K562 (cell line): ENCODE results near the gene MAN2B1. TPM values are rescaled to one million over a fixed set of nuclear protein-coding genes. Genes with fewer than 3 reads are reported as not detected.

Experiments
- DDX20 ChIP-seq: fragments of 450-650 bp; IDR thresholded peaks from 2 replicates; pipeline ENCODE4 v1.6.1; 2016; ENCODE audit warnings: missing genetic modification characterization, low read depth, mild to moderate bottlenecking, missing compliant biosample characterization, moderate library complexity
- SP2 ChIP-seq: IDR thresholded peaks from 2 replicates; pipeline ENCODE4 v1.6.1; 2011; ENCODE audit warnings: mild to moderate bottlenecking, low read depth, low read length, moderate library complexity; ENCODE audit not compliant: poor library complexity, severe bottlenecking; ENCODE audit errors: extremely low read depth
- polyA plus RNA-seq, 8 experiments: library from polyadenylated mRNA; depleted of rRNA in 4 of 8; stranded (reverse) in 5 of 8; unstranded in 3 of 8; fragments of >200 nt; fragmentation: Nextera tagmentation in 2 of 8; fragmentation: Illumina TruSeq in 1 of 8; extraction: Ambion mirVana in 2 of 8; extraction: Trizol in 1 of 8; gene quantifications; 2 replicates each; pipeline versions ENCODE4 v1.2.1 to v1.2.3, GENCODE V29; 2011 to 2014; ENCODE audit warnings: inconsistent platforms in 1 of 8, missing spikeins in 1 of 8
- total RNA-seq, 7 experiments: library from RNA; depleted of rRNA in 6 of 7; stranded (reverse); fragments of >200 nt in 6 of 7; fragmentation: Illumina TruSeq in 2 of 7; extraction: Trizol in 2 of 7; gene quantifications; 2 replicates each; pipeline versions ENCODE4 v1.2.1 to v1.2.3, GENCODE V29; 2011 to 2021; ENCODE audit warnings: low replicate concordance in 1 of 7
- TF ChIP-seq, protein P1 (sequence below): fragments of 250-450 bp; sonication (Bioruptor Pico); IDR thresholded peaks from 2 replicates; pipeline ENCODE4 v1.4.0; 2020
- TF ChIP-seq, protein P2 (sequence below): fragments of 450-650 bp; IDR thresholded peaks from 2 replicates; pipeline ENCODE4 v1.6.1; 2017; ENCODE audit warnings: mild to moderate bottlenecking, moderate library complexity
- TF ChIP-seq, protein P3 (sequence below): IDR thresholded peaks from 3 replicates; pipeline ENCODE4 v1.6.1; 2011; ENCODE audit warnings: borderline replicate concordance, mild to moderate bottlenecking; ENCODE audit not compliant: insufficient read length, insufficient read depth
- TF ChIP-seq, protein P4 (sequence below): fragments of 250-450 bp; sonication (Bioruptor Pico); IDR thresholded peaks from 2 replicates; pipeline ENCODE4 v1.4.0; 2020

MAN2B1 gene
- total and polyA plus RNA-seq, 9 of the 15 experiments (the other 6 are each of a cell fraction or from before 2014, with no cell fraction given), result 0.59 to 33.8 (median 11.4) TPM

DNA sequence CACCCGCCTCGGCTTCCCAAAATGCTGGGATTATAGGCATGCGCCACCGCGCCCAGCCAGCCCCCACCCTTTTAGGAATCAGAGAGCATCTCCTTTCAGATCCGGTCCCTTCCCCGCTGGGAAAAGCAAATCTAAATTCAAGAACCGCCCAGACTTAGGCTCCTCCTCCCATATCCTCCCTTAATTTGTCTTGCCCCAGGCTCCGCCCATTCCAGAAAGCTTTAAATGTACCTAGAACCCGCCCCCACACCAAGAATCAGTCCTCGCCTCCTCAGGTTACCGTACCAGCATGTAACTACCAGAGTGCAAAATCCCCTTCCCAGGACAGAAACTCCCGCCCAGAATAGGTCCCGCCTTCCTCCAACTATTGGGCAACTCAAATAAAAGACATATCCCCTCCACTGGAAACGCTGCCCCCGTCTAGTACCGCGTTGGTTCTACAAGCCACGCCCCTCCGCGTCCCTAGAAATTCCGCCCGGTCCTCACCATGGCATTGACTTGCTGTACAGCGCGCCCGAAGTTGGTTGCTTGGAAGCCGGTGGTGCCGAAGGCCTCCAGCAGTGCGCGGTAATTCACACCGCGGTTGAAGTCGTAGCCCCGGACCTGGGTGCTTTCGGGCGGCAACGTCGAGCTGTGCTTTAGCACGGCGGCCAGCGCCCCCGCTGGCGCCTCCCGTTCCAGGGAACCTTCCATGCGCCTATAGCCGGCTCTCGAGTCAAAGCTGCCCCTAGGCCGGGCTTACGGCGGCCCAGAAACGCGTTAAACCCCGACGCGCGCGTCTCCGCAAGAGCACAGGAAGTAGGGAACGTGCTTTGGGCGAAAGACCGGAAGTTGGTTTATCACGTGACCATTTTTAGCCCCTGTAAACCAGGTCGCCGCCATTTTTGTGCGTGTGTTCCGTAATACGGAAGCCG lies 14.8 kb upstream of the MAN2B1 start, which contains the start of gene DHPS (continued):
- TF ChIP-seq DDX20, result no peak
- TF ChIP-seq, protein P1, sequence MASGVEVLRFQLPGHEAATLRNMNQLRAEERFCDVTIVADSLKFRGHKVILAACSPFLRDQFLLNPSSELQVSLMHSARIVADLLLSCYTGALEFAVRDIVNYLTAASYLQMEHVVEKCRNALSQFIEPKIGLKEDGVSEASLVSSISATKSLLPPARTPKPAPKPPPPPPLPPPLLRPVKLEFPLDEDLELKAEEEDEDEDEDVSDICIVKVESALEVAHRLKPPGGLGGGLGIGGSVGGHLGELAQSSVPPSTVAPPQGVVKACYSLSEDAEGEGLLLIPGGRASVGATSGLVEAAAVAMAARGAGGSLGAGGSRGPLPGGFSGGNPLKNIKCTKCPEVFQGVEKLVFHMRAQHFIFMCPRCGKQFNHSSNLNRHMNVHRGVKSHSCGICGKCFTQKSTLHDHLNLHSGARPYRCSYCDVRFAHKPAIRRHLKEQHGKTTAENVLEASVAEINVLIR, result peak; percentile 19; the same call in 1 of the 2 replicates
- TF ChIP-seq, protein P2, sequence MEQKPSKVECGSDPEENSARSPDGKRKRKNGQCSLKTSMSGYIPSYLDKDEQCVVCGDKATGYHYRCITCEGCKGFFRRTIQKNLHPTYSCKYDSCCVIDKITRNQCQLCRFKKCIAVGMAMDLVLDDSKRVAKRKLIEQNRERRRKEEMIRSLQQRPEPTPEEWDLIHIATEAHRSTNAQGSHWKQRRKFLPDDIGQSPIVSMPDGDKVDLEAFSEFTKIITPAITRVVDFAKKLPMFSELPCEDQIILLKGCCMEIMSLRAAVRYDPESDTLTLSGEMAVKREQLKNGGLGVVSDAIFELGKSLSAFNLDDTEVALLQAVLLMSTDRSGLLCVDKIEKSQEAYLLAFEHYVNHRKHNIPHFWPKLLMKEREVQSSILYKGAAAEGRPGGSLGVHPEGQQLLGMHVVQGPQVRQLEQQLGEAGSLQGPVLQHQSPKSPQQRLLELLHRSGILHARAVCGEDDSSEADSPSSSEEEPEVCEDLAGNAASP, result no peak
- TF ChIP-seq, protein P3, sequence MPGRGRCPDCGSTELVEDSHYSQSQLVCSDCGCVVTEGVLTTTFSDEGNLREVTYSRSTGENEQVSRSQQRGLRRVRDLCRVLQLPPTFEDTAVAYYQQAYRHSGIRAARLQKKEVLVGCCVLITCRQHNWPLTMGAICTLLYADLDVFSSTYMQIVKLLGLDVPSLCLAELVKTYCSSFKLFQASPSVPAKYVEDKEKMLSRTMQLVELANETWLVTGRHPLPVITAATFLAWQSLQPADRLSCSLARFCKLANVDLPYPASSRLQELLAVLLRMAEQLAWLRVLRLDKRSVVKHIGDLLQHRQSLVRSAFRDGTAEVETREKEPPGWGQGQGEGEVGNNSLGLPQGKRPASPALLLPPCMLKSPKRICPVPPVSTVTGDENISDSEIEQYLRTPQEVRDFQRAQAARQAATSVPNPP, result no peak
- no peak for TF ChIP-seq SP2
- TF ChIP-seq, protein P4, sequence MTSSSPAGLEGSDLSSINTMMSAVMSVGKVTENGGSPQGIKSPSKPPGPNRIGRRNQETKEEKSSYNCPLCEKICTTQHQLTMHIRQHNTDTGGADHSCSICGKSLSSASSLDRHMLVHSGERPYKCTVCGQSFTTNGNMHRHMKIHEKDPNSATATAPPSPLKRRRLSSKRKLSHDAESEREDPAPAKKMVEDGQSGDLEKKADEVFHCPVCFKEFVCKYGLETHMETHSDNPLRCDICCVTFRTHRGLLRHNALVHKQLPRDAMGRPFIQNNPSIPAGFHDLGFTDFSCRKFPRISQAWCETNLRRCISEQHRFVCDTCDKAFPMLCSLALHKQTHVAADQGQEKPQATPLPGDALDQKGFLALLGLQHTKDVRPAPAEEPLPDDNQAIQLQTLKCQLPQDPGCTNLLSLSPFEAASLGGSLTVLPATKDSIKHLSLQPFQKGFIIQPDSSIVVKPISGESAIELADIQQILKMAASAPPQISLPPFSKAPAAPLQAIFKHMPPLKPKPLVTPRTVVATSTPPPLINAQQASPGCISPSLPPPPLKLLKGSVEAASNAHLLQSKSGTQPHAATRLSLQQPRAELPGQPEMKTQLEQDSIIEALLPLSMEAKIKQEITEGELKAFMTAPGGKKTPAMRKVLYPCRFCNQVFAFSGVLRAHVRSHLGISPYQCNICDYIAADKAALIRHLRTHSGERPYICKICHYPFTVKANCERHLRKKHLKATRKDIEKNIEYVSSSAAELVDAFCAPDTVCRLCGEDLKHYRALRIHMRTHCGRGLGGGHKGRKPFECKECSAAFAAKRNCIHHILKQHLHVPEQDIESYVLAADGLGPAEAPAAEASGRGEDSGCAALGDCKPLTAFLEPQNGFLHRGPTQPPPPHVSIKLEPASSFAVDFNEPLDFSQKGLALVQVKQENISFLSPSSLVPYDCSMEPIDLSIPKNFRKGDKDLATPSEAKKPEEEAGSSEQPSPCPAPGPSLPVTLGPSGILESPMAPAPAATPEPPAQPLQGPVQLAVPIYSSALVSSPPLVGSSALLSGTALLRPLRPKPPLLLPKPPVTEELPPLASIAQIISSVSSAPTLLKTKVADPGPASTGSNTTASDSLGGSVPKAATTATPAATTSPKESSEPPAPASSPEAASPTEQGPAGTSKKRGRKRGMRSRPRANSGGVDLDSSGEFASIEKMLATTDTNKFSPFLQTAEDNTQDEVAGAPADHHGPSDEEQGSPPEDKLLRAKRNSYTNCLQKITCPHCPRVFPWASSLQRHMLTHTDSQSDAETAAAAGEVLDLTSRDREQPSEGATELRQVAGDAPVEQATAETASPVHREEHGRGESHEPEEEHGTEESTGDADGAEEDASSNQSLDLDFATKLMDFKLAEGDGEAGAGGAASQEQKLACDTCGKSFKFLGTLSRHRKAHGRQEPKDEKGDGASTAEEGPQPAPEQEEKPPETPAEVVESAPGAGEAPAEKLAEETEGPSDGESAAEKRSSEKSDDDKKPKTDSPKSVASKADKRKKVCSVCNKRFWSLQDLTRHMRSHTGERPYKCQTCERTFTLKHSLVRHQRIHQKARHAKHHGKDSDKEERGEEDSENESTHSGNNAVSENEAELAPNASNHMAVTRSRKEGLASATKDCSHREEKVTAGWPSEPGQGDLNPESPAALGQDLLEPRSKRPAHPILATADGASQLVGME (CRISPR knock-in tag), result peak; percentile 49; the same call in 1 of the 2 replicates
